SK-N-SH treated with all-trans-retinoic acid at 6 μM for 48 hours (cell line): ENCODE results near the gene OR51A4.

Source experiments
- ATAC-seq: fragments of 200-7000 bp; cut with Tn5 transposase; 3 replicates; pipeline ENCODE4 v1.9.1; 2020; ENCODE audit warnings: mild to moderate bottlenecking, moderate library complexity
- ARNTL ChIP-seq: fragments of 450-650 bp; formaldehyde crosslinking; IDR thresholded peaks from 2 replicates; pipeline ENCODE4 v1.5.0; 2020; ENCODE audit warnings: low read depth, mild to moderate bottlenecking, moderate library complexity, borderline replicate concordance
- BACH2 ChIP-seq: fragments of 250-450 bp; sonication (Bioruptor Pico); IDR thresholded peaks from 2 replicates; pipeline ENCODE4 v1.9.0; 2021; ENCODE audit warnings: mild to moderate bottlenecking, borderline replicate concordance
- CSDC2 ChIP-seq: fragments of 250-450 bp; sonication (Bioruptor Pico); IDR thresholded peaks from 2 replicates; pipeline ENCODE4 v1.5.0; 2020; ENCODE audit warnings: mild to moderate bottlenecking, moderate library complexity
- CSRNP3 ChIP-seq: fragments of 250-450 bp; sonication (Bioruptor Pico); IDR thresholded peaks from 2 replicates; pipeline ENCODE4 v1.5.1; 2021; ENCODE audit warnings: mild to moderate bottlenecking, moderate library complexity
- ESRRG ChIP-seq: fragments of 250-450 bp; sonication (Bioruptor Pico); IDR thresholded peaks from 2 replicates; pipeline ENCODE4 v1.6.1; 2021; ENCODE audit warnings: mild to moderate bottlenecking
- GLIS3 ChIP-seq: fragments of 250-450 bp; sonication (Bioruptor Pico); IDR thresholded peaks from 2 replicates; pipeline ENCODE4 v1.5.0; 2020; ENCODE audit warnings: mild to moderate bottlenecking, moderate library complexity
- ISL1 ChIP-seq: fragments of 250-450 bp; sonication (Bioruptor Pico); IDR thresholded peaks from 2 replicates; pipeline ENCODE4 v2.1.2; 2022; ENCODE audit warnings: mild to moderate bottlenecking, moderate library complexity
- PATZ1 ChIP-seq: fragments of 250-450 bp; sonication (Bioruptor Pico); IDR thresholded peaks from 2 replicates; pipeline ENCODE4 v1.8.0; 2020; ENCODE audit warnings: mild to moderate bottlenecking, moderate library complexity, borderline replicate concordance
- POU6F1 ChIP-seq: fragments of 250-450 bp; sonication (Bioruptor Pico); IDR thresholded peaks from 2 replicates; pipeline ENCODE4 v1.8.0; 2021; ENCODE audit warnings: low read depth, mild to moderate bottlenecking, moderate library complexity, borderline replicate concordance
- PPARA ChIP-seq: fragments of 250-450 bp; sonication (Bioruptor Pico); IDR thresholded peaks from 2 replicates; pipeline ENCODE4 v1.5.0; 2020; ENCODE audit warnings: mild to moderate bottlenecking, borderline replicate concordance
- RARB ChIP-seq: fragments of 250-450 bp; sonication (Bioruptor Pico); IDR thresholded peaks from 2 replicates; pipeline ENCODE4 v1.8.0; 2021; ENCODE audit warnings: mild to moderate bottlenecking, moderate library complexity
- SNAI2 ChIP-seq: fragments of 250-450 bp; sonication (Bioruptor Pico); IDR thresholded peaks from 2 replicates; pipeline ENCODE4 v1.5.0; 2020; ENCODE audit warnings: mild to moderate bottlenecking, moderate library complexity
- TCF4 ChIP-seq: fragments of 250-450 bp; sonication (Bioruptor Pico); IDR thresholded peaks from 2 replicates; pipeline ENCODE4 v1.8.0; 2021; ENCODE audit warnings: mild to moderate bottlenecking, moderate library complexity, borderline replicate concordance
- TOX ChIP-seq: fragments of 250-450 bp; sonication (Bioruptor Pico); IDR thresholded peaks from 2 replicates; pipeline ENCODE4 v1.8.0; 2021; ENCODE audit warnings: mild to moderate bottlenecking, moderate library complexity, borderline replicate concordance
- TSHZ2 ChIP-seq: fragments of 250-450 bp; sonication (Bioruptor Pico); IDR thresholded peaks from 2 replicates; pipeline ENCODE4 v1.5.0; 2020; ENCODE audit warnings: mild to moderate bottlenecking, moderate library complexity
- ZC3H10 ChIP-seq: fragments of 250-450 bp; sonication (Bioruptor Pico); IDR thresholded peaks from 2 replicates; pipeline ENCODE4 v1.5.1; 2021; ENCODE audit warnings: mild to moderate bottlenecking, moderate library complexity
- ZFP3 ChIP-seq: fragments of 250-450 bp; sonication (Bioruptor Pico); IDR thresholded peaks from 2 replicates; pipeline ENCODE4 v1.5.0; 2020; ENCODE audit warnings: mild to moderate bottlenecking, moderate library complexity
- ZFP30 ChIP-seq: fragments of 450-650 bp; formaldehyde crosslinking; IDR thresholded peaks from 2 replicates; pipeline ENCODE4 v1.5.0; 2022; ENCODE audit warnings: mild to moderate bottlenecking, moderate library complexity
- ZNF565 ChIP-seq: fragments of 450-650 bp; formaldehyde crosslinking; conservative IDR thresholded peaks from 2 replicates; pipeline ENCODE4 v1.5.0; 2020; ENCODE audit warnings: low read depth, mild to moderate bottlenecking, moderate library complexity
- ZNF70 ChIP-seq: fragments of 450-650 bp; formaldehyde crosslinking; IDR thresholded peaks from 2 replicates; pipeline ENCODE4 v1.5.0; 2020; ENCODE audit warnings: mild to moderate bottlenecking, moderate library complexity
- ZNF8 ChIP-seq: fragments of 450-650 bp; formaldehyde crosslinking; IDR thresholded peaks from 2 replicates; pipeline ENCODE4 v1.5.0; 2020; ENCODE audit warnings: mild to moderate bottlenecking, moderate library complexity
- TF ChIP-seq, protein P1 (sequence below): fragments of 250-450 bp; sonication (Bioruptor Pico); IDR thresholded peaks from 2 replicates; pipeline ENCODE4 v1.5.1; 2020; ENCODE audit warnings: low read depth, mild to moderate bottlenecking, moderate library complexity

Gene OR51A4

DNA sequence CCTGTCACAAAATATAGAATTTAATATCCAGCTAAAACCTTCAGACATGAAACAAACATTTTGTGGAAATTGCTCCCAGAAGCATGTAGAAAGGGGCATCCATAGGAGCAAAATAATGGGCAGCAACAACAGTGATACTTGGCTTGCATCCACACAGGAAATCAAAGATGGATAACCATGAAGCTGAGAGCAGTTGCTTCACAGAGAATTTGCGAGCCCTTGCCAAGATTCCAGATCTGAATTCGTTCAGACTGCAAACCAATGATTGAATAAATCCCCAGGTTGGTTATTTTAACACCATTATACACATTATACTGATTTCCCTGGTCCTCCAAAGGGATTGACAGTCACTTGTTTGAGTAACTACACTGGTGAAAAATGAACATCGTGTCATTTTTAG, 31.6 kb upstream of the OR51A4 start:
- no peak for TF ChIP-seq RARB (CRISPR knock-in tag)
- no peak for TF ChIP-seq BACH2 (CRISPR knock-in tag)
- no peak for TF ChIP-seq SNAI2 (CRISPR knock-in tag)
- TF ChIP-seq ZNF70 = no peak
- TF ChIP-seq, protein P1, sequence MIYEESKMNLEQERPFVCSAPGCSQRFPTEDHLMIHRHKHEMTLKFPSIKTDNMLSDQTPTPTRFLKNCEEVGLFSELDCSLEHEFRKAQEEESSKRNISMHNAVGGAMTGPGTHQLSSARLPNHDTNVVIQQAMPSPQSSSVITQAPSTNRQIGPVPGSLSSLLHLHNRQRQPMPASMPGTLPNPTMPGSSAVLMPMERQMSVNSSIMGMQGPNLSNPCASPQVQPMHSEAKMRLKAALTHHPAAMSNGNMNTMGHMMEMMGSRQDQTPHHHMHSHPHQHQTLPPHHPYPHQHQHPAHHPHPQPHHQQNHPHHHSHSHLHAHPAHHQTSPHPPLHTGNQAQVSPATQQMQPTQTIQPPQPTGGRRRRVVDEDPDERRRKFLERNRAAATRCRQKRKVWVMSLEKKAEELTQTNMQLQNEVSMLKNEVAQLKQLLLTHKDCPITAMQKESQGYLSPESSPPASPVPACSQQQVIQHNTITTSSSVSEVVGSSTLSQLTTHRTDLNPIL (CRISPR knock-in tag) = no peak
- TF ChIP-seq POU6F1 = no peak

DNA sequence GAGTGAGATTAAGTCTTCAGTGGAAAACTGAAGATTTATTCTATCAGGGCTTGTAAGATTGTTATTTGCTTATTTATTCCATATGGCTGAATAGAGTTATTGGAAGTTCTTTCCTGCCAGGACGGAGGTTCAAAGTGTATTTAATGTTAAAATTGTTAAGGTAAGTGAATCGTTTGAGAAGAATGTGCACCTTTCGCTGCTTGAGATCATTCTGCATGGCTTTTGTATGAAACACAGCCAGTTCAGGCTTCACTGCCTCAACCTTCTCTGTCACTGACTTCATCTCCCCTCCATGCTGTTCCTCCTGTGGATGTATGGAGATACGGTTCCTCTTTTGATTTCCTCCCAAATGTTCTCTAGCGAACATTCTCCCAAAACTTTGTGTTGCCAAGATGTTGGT, 28.0 kb upstream of the OR51A4 start:
- no peak for TF ChIP-seq PATZ1 (CRISPR knock-in tag)
- TF ChIP-seq ZNF565 = no peak
- TF ChIP-seq ZNF8 (CRISPR knock-in tag) = no peak
- TF ChIP-seq GLIS3 (CRISPR knock-in tag) = no peak
- no peak for TF ChIP-seq TOX (CRISPR knock-in tag)
- no peak for TF ChIP-seq ZFP30 (CRISPR knock-in tag)
- TF ChIP-seq POU6F1 = no peak
- TF ChIP-seq ESRRG (CRISPR knock-in tag) = no peak
- no peak for TF ChIP-seq TCF4 (CRISPR knock-in tag)
- no peak for TF ChIP-seq SNAI2 (CRISPR knock-in tag)
- no peak for TF ChIP-seq ZNF70
- TF ChIP-seq ISL1 (CRISPR knock-in tag) = no peak
- TF ChIP-seq, protein P1 (CRISPR knock-in tag) = no peak
- TF ChIP-seq ZFP3 (CRISPR knock-in tag) = no peak
- no peak for ATAC-seq

More for the DNA sequence above, 31.6 kb upstream of the OR51A4 start:
- no peak for ATAC-seq

GRCh38 chr11:4962816-4963215, 15.4 kb upstream of the OR51A4 start:
- ATAC-seq = no peak
- TF ChIP-seq TCF4 (CRISPR knock-in tag) (no peak), RARB (CRISPR knock-in tag) (no peak), ZNF565 (no peak), CSRNP3 (CRISPR knock-in tag) (no peak), CSDC2 (CRISPR knock-in tag) (no peak), ARNTL (no peak), TOX (CRISPR knock-in tag) (no peak), ZFP30 (CRISPR knock-in tag) (no peak), PPARA (CRISPR knock-in tag) (no peak), TSHZ2 (CRISPR knock-in tag) (no peak), ISL1 (CRISPR knock-in tag) (no peak), ESRRG (CRISPR knock-in tag) (no peak), ZNF70 (no peak), ZC3H10 (no peak)
